Hepatocyte (in vitro differentiated cells): ENCODE measurements around the gene COL11A2.

Experiments used
- EZH2 ChIP-seq: fragments of 200-600 bp; sonication (generic); IDR thresholded peaks from 2 replicates; pipeline ENCODE4 v1.6.1; 2016; ENCODE audit warnings: antibody characterized with exemption, mild to moderate bottlenecking, borderline replicate concordance
- EZH2phosphoT487 ChIP-seq: fragments of 200-600 bp; sonication (generic); IDR thresholded peaks from one replicate; pipeline ENCODE4 v1.6.1; 2018; ENCODE audit warnings: antibody characterized with exemption, mild to moderate bottlenecking, low read depth, moderate library complexity; ENCODE audit not compliant: unreplicated experiment, severe bottlenecking
- TF ChIP-seq, protein P1 (sequence below): fragments of 200-600 bp; sonication (generic); IDR thresholded peaks from 2 replicates; pipeline ENCODE4 v1.5.1; 2016; ENCODE audit warnings: antibody characterized with exemption, mild to moderate bottlenecking; ENCODE audit not compliant: poor library complexity

DNA sequence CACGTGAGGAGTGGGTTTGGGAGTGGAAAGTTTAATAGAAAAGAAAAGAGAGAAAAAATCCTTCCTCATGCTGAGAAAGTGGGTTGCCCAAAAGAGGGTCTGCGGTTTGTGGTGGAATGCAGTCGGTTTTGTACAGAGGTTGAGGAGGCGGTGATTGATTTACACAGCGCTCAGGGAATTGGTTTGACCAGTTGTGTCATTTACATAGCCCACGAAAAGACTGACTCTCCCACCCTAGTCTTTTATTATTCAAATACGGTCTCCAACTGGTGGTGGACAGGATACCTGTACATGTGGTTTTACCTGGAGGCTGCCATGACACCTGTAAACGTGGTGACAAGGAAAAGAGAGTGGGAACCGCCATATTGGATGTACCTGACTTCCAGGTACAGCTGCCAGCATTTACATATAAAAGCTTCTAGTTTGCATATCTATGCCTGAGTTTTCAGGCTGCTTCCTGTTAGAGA is 74.4 kb downstream of the COL11A2 start:
- TF ChIP-seq, protein P1, sequence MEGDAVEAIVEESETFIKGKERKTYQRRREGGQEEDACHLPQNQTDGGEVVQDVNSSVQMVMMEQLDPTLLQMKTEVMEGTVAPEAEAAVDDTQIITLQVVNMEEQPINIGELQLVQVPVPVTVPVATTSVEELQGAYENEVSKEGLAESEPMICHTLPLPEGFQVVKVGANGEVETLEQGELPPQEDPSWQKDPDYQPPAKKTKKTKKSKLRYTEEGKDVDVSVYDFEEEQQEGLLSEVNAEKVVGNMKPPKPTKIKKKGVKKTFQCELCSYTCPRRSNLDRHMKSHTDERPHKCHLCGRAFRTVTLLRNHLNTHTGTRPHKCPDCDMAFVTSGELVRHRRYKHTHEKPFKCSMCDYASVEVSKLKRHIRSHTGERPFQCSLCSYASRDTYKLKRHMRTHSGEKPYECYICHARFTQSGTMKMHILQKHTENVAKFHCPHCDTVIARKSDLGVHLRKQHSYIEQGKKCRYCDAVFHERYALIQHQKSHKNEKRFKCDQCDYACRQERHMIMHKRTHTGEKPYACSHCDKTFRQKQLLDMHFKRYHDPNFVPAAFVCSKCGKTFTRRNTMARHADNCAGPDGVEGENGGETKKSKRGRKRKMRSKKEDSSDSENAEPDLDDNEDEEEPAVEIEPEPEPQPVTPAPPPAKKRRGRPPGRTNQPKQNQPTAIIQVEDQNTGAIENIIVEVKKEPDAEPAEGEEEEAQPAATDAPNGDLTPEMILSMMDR, result no peak
- TF ChIP-seq EZH2, result no peak
- TF ChIP-seq EZH2phosphoT487, result no peak
